HepG2 (cell line): ENCODE data around the gene CLUH. TPM values are rescaled to one million over a fixed set of nuclear protein-coding genes. Genes with fewer than 3 reads are reported as not detected.

ENCODE experiments used
- ARHGAP35 ChIP-seq: sonication (generic); formaldehyde crosslinking; IDR thresholded peaks from 2 replicates; pipeline ENCODE4 v1.9.0; 2022; ENCODE audit warnings: mild to moderate bottlenecking, inconsistent platforms, moderate library complexity, missing genetic modification reagents, borderline replicate concordance
- BORCS8-MEF2B ChIP-seq: sonication (generic); formaldehyde crosslinking; IDR thresholded peaks from 2 replicates; pipeline ENCODE4 v1.8.0; 2022; ENCODE audit warnings: mild to moderate bottlenecking, missing genetic modification reagents
- FOSL1 ChIP-seq: sonication (generic); formaldehyde crosslinking; IDR thresholded peaks from 2 replicates; pipeline ENCODE4 v1.9.0; 2021; ENCODE audit warnings: missing genetic modification reagents, borderline replicate concordance
- HNRNPL ChIP-seq: fragments of 200-400 bp; formaldehyde crosslinking; IDR thresholded peaks from 2 replicates; pipeline ENCODE4 v1.6.1; 2017; ENCODE audit warnings: mild to moderate bottlenecking, low read depth, low read length
- KLF13 ChIP-seq: sonication (generic); formaldehyde crosslinking; IDR thresholded peaks from 2 replicates; pipeline ENCODE4 v1.4.0; 2020; ENCODE audit warnings: mild to moderate bottlenecking, missing genetic modification reagents
- MED13 ChIP-seq: sonication (generic); formaldehyde crosslinking; IDR thresholded peaks from 2 replicates; pipeline ENCODE4 v1.5.0; 2020; ENCODE audit warnings: missing genetic modification reagents
- RARA ChIP-seq: IDR thresholded peaks from 2 replicates; pipeline ENCODE4 v1.6.1; 2016; ENCODE audit warnings: missing genetic modification reagents, missing compliant biosample characterization
- RELA ChIP-seq: sonication (generic); formaldehyde crosslinking; IDR thresholded peaks from 2 replicates; pipeline ENCODE4 v1.4.0; 2020; ENCODE audit warnings: missing genetic modification reagents
- SETDB1 ChIP-seq: sonication (generic); formaldehyde crosslinking; IDR thresholded peaks from 2 replicates; pipeline ENCODE4 v1.5.1; 2020; ENCODE audit warnings: missing genetic modification reagents, mild to moderate bottlenecking, borderline replicate concordance
- SOX13 ChIP-seq, 3 experiments: fragments of 450-650 bp in 1 of 3; sonication (generic) in 1 of 3; formaldehyde crosslinking in 1 of 3; IDR thresholded peaks in 2 of 3; conservative IDR thresholded peaks in 1 of 3; 2 replicates each; pipeline versions ENCODE4 v1.5.0 to v1.6.1; 2016 to 2020; ENCODE audit warnings: antibody characterized with exemption in 1 of 3, mild to moderate bottlenecking in 1 of 3, missing compliant biosample characterization in 1 of 3, missing genetic modification reagents in 1 of 3, moderate library complexity in 1 of 3
- ZEB1 ChIP-seq: IDR thresholded peaks from 2 replicates; pipeline ENCODE4 v1.6.1; 2012; ENCODE audit warnings: mild to moderate bottlenecking, low read depth, inconsistent platforms; ENCODE audit not compliant: insufficient replicate concordance
- ZNF510 ChIP-seq: sonication (generic); formaldehyde crosslinking; IDR thresholded peaks from 2 replicates; pipeline ENCODE4 v1.4.0; 2020; ENCODE audit warnings: low read depth, mild to moderate bottlenecking, missing genetic modification reagents
- ZNF652 ChIP-seq: IDR thresholded peaks from 2 replicates; pipeline ENCODE4 v1.6.1; 2016; ENCODE audit warnings: low read depth, borderline replicate concordance
- ZNF7 ChIP-seq: IDR thresholded peaks from 2 replicates; pipeline ENCODE4 v1.6.1; 2016; ENCODE audit warnings: missing biosample characterization, missing genetic modification reagents
- ZSCAN9 ChIP-seq: IDR thresholded peaks from 2 replicates; pipeline ENCODE4 v1.6.1; 2016; ENCODE audit warnings: borderline replicate concordance
- polyA plus RNA-seq, 8 experiments: library from polyadenylated mRNA; depleted of rRNA in 3 of 8; stranded (reverse) in 7 of 8; unstranded in 1 of 8; fragments of >200 nt; fragmentation: Illumina TruSeq in 4 of 8; extraction: Trizol in 4 of 8; gene quantifications; 2 replicates each; pipeline versions ENCODE4 v1.2.1 to v1.2.3, GENCODE V29; 2011 to 2016; ENCODE audit warnings: low read depth in 4 of 8, missing spikeins in 1 of 8, mixed read lengths in 1 of 8; ENCODE audit not compliant: insufficient read depth in 1 of 8
- total RNA-seq, 5 experiments: library from RNA; depleted of rRNA; stranded (reverse); fragments of >200 nt; fragmentation: Illumina TruSeq; extraction: Trizol; gene quantifications; 2 replicates each; pipeline ENCODE4 v1.2.3, GENCODE V29; 2016; ENCODE audit warnings: low read depth in 1 of 5
- TF ChIP-seq, protein P1 (sequence below): sonication (generic); formaldehyde crosslinking; IDR thresholded peaks from 2 replicates; pipeline ENCODE4 v1.5.0; 2020; ENCODE audit warnings: mild to moderate bottlenecking, missing genetic modification reagents
- TF ChIP-seq, protein P2 (sequence below): sonication (generic); formaldehyde crosslinking; IDR thresholded peaks from 2 replicates; pipeline ENCODE4 v1.5.0; 2020; ENCODE audit warnings: missing genetic modification reagents, mild to moderate bottlenecking, borderline replicate concordance
- TF ChIP-seq, protein P3 (sequence below): sonication (generic); formaldehyde crosslinking; IDR thresholded peaks from 2 replicates; pipeline ENCODE4 v1.4.0; 2020; ENCODE audit warnings: missing genetic modification reagents
- TF ChIP-seq, protein P4 (sequence below): sonication (generic); formaldehyde crosslinking; IDR thresholded peaks from 2 replicates; pipeline ENCODE4 v1.9.0; 2021; ENCODE audit warnings: missing genetic modification reagents, mild to moderate bottlenecking, borderline replicate concordance

Gene CLUH
- total and polyA plus RNA-seq, 2 of the 13 experiments (the other 11 are each of a cell fraction or from before 2014, with no cell fraction given), result 30.9 to 60.5 TPM

DNA sequence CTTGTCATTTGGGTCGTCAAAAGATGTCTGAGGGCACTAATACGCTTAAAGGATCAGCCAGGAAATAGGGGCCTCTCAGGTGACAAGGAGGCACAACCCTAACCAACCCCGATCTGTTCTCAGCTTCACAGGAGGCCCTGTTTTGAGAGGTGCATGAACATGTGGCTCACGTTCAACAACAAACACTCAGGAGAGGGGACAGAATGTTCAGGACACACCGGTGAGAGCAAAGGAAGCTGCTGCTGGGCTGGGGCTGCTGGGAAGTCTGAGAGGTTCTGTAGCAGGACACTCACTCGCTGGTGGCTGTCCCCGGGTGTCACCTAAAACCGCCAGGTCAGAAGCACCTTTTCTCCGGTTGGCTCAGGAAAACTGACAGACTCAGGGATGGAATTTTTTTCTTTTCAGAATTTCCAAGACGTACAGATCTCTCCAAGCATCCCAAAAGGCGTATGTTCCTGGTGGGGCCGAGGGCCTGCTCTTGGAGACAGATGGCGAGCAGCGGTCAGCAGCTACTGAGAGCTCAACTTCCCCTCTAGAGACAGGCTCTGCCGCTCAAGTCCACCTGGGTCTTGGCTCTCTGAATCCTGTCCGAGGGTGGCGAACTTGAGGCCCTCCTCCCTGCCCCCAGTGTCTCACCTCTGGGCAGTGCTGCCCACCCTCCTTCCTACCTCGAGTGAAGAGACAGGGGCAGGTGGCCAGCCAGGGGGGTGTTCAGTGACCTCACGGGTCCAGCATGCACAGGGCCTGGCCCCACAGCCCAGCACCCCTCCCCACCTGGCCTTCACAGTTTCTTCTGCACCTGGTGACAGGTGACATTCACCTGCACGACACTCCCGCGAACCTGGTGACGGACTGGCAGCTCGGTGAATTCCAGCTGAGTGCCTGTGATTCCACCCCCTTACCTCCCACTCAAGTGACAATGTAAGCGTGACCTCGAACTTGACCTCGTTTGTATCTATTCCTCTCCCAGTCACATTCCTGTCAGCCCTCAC is 22.9 kb downstream of the CLUH start (continued):
- TF ChIP-seq HNRNPL (no peak), ARHGAP35 (CRISPR knock-in tag) (no peak), BORCS8-MEF2B (CRISPR knock-in tag) (no peak), SETDB1 (CRISPR knock-in tag) (no peak), MED13 (no peak), ZSCAN9 (no peak), KLF13 (no peak), FOSL1 (CRISPR knock-in tag) (no peak), ZNF510 (CRISPR knock-in tag) (no peak), RARA (CRISPR knock-in tag) (peak; percentile 49; the same call in 1 of the 2 replicates), ZEB1 (peak; percentile 80), SOX13 (IDR thresholded peaks at IDR 0.05) (no peak), SOX13 (CRISPR knock-in tag; conservative IDR thresholded peaks at IDR 0.05 in 1 of 2, IDR thresholded peaks at IDR 0.05 in 1 of 2) (no peak), ZNF7 (CRISPR knock-in tag) (no peak), RELA (CRISPR knock-in tag) (no peak), ZNF652 (CRISPR knock-in tag) (no peak)
- TF ChIP-seq, protein P1, sequence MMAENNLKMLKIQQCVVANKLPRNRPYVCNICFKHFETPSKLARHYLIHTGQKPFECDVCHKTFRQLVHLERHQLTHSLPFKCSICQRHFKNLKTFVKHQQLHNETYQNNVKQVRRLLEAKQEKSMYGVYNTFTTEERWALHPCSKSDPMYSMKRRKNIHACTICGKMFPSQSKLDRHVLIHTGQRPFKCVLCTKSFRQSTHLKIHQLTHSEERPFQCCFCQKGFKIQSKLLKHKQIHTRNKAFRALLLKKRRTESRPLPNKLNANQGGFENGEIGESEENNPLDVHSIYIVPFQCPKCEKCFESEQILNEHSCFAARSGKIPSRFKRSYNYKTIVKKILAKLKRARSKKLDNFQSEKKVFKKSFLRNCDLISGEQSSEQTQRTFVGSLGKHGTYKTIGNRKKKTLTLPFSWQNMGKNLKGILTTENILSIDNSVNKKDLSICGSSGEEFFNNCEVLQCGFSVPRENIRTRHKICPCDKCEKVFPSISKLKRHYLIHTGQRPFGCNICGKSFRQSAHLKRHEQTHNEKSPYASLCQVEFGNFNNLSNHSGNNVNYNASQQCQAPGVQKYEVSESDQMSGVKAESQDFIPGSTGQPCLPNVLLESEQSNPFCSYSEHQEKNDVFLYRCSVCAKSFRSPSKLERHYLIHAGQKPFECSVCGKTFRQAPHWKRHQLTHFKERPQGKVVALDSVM (CRISPR knock-in tag), result no peak
- TF ChIP-seq, protein P2, sequence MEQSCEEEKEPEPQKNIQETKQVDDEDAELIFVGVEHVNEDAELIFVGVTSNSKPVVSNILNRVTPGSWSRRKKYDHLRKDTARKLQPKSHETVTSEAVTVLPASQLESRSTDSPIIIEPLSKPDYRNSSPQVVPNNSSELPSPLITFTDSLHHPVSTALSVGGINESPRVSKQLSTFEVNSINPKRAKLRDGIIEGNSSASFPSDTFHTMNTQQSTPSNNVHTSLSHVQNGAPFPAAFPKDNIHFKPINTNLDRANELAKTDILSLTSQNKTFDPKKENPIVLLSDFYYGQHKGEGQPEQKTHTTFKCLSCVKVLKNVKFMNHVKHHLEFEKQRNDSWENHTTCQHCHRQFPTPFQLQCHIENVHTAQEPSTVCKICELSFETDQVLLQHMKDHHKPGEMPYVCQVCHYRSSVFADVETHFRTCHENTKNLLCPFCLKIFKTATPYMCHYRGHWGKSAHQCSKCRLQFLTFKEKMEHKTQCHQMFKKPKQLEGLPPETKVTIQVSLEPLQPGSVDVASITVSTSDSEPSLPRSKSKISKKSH (CRISPR knock-in tag), result 0 out of 2 replicates have a peak, but pooled peaks have one; percentile 3
- TF ChIP-seq, protein P3, sequence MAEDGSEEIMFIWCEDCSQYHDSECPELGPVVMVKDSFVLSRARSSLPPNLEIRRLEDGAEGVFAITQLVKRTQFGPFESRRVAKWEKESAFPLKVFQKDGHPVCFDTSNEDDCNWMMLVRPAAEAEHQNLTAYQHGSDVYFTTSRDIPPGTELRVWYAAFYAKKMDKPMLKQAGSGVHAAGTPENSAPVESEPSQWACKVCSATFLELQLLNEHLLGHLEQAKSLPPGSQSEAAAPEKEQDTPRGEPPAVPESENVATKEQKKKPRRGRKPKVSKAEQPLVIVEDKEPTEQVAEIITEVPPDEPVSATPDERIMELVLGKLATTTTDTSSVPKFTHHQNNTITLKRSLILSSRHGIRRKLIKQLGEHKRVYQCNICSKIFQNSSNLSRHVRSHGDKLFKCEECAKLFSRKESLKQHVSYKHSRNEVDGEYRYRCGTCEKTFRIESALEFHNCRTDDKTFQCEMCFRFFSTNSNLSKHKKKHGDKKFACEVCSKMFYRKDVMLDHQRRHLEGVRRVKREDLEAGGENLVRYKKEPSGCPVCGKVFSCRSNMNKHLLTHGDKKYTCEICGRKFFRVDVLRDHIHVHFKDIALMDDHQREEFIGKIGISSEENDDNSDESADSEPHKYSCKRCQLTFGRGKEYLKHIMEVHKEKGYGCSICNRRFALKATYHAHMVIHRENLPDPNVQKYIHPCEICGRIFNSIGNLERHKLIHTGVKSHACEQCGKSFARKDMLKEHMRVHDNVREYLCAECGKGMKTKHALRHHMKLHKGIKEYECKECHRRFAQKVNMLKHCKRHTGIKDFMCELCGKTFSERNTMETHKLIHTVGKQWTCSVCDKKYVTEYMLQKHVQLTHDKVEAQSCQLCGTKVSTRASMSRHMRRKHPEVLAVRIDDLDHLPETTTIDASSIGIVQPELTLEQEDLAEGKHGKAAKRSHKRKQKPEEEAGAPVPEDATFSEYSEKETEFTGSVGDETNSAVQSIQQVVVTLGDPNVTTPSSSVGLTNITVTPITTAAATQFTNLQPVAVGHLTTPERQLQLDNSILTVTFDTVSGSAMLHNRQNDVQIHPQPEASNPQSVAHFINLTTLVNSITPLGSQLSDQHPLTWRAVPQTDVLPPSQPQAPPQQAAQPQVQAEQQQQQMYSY, result no peak
- TF ChIP-seq, protein P4, sequence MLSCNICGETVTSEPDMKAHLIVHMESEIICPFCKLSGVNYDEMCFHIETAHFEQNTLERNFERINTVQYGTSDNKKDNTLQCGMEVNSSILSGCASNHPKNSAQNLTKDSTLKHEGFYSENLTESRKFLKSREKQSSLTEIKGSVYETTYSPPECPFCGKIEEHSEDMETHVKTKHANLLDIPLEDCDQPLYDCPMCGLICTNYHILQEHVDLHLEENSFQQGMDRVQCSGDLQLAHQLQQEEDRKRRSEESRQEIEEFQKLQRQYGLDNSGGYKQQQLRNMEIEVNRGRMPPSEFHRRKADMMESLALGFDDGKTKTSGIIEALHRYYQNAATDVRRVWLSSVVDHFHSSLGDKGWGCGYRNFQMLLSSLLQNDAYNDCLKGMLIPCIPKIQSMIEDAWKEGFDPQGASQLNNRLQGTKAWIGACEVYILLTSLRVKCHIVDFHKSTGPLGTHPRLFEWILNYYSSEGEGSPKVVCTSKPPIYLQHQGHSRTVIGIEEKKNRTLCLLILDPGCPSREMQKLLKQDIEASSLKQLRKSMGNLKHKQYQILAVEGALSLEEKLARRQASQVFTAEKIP (CRISPR knock-in tag), result no peak
